ENCODE results near the gene ZPLD1. TPM values are rescaled to one million over a fixed set of nuclear protein-coding genes. Genes with fewer than 3 reads are reported as not detected.

The ZPLD1 gene
- total RNA-seq, 1 experiment from 2014 or later, result not detected

DNA sequence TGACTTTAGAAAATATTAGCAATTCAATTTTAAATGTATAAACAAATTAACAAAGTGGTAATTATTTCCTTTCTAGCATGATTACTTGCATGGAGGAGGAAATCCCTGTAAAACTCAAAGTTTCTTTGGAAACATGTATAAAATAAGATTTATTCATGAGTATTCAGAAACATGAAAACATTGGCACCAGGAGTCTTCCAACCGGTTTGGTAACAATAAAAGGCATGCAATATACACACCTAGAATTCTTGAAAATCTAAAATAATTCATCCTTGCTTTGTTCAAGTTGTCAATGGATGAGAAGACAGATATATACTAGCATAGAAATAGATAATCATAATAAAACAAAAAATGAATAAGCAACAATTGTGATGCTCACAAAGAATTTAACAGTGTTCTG lies 76.4 kb downstream of the ZPLD1 start:
- no TSS peak for BruUV-seq (replicated peaks)
- no peak for DNase-seq
- Histone ChIP-seq H4K20me1 (ENCODE audit: insufficient read depth) (no peaks in the 10 kb centered on the region), H3K36me3 (ENCODE audit: low read depth) (no peaks in the 10 kb centered on the region), H3K27ac (no peak overlapping the region), H2AFZ (no peak overlapping the region), H3K4me2 (no peak overlapping the region), H3K9me2 (ENCODE audit: insufficient read depth) (peaks cover 3% of the 10 kb centered on the region; the same call in 1 of the 2 replicates), H3K9me3 (ENCODE audit: insufficient read depth, low read depth) (peaks cover 15% of the 10 kb centered on the region), H3K27me3 (ENCODE audit: insufficient read depth, low read depth) (no peaks in the 10 kb centered on the region), H3K4me3 (no peak overlapping the region), H3K4me1 (replicated peaks; ENCODE audit: insufficient read depth) (0 out of 2 replicates have a peak, but pooled peaks cover 6% of the 10 kb centered on the region), H3K79me2 (ENCODE audit: low read depth) (no peaks in the 10 kb centered on the region), H3F3A (ENCODE audit: insufficient read depth, low read depth) (no peaks in the 10 kb centered on the region)
- ChIA-PET CTCF (no interaction called here), POLR2A (ENCODE audit: unreplicated experiment) (no interaction called here)
- intact Hi-C loops (cut with micrococcal nuclease; ENCODE audit: unreplicated experiment), result no loop called here
- TF ChIP-seq, protein P1, sequence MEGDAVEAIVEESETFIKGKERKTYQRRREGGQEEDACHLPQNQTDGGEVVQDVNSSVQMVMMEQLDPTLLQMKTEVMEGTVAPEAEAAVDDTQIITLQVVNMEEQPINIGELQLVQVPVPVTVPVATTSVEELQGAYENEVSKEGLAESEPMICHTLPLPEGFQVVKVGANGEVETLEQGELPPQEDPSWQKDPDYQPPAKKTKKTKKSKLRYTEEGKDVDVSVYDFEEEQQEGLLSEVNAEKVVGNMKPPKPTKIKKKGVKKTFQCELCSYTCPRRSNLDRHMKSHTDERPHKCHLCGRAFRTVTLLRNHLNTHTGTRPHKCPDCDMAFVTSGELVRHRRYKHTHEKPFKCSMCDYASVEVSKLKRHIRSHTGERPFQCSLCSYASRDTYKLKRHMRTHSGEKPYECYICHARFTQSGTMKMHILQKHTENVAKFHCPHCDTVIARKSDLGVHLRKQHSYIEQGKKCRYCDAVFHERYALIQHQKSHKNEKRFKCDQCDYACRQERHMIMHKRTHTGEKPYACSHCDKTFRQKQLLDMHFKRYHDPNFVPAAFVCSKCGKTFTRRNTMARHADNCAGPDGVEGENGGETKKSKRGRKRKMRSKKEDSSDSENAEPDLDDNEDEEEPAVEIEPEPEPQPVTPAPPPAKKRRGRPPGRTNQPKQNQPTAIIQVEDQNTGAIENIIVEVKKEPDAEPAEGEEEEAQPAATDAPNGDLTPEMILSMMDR (conservative IDR thresholded peaks at IDR 0.05), result no peak
- no peak for TF ChIP-seq EZH2 (IDR thresholded peaks at IDR 0.05; ENCODE audit: low read depth)

DNA sequence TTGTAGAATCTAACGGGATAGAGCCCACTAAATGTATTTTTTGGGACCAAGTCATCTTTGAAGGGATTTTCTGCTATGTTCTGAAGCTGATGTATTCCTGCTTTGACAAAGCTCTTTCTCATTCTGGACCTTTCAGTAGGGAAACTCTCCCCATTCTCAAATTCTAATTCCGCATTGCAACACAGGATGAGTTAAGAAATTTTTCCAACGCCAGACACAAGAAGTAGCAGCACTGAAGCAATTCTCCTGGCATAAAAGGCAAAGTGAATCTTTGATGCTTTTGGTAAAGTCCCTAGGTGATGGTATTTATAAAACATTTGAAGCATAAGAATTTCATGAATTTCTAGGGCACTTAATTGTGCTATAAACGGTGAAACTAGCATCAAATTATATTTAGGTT lies 76.8 kb downstream of the ZPLD1 start:
- Histone ChIP-seq H2AFZ (no peak overlapping the region), H3K36me3 (ENCODE audit: low read depth) (no peaks in the 10 kb centered on the region), H3F3A (ENCODE audit: insufficient read depth, low read depth) (no peaks in the 10 kb centered on the region), H4K20me1 (ENCODE audit: insufficient read depth) (no peaks in the 10 kb centered on the region), H3K4me1 (replicated peaks; ENCODE audit: insufficient read depth) (0 out of 2 replicates have a peak, but pooled peaks cover 6% of the 10 kb centered on the region), H3K4me2 (no peak overlapping the region), H3K27ac (no peak overlapping the region), H3K4me3 (no peak overlapping the region), H3K27me3 (ENCODE audit: insufficient read depth, low read depth) (no peaks in the 10 kb centered on the region), H3K9me2 (ENCODE audit: insufficient read depth) (peaks cover 3% of the 10 kb centered on the region; the same call in 1 of the 2 replicates), H3K9me3 (ENCODE audit: insufficient read depth, low read depth) (peaks cover 15% of the 10 kb centered on the region), H3K79me2 (ENCODE audit: low read depth) (no peaks in the 10 kb centered on the region)
- no TSS peak for BruUV-seq (replicated peaks)
- DNase-seq, result no peak
- ChIA-PET POLR2A (ENCODE audit: unreplicated experiment) (no interaction called here), CTCF (no interaction called here)
- TF ChIP-seq, protein P1 (conservative IDR thresholded peaks at IDR 0.05), result no peak
- TF ChIP-seq EZH2 (IDR thresholded peaks at IDR 0.05; ENCODE audit: low read depth), result no peak
- intact Hi-C loops (cut with micrococcal nuclease; ENCODE audit: unreplicated experiment), result no loop called here

DNA sequence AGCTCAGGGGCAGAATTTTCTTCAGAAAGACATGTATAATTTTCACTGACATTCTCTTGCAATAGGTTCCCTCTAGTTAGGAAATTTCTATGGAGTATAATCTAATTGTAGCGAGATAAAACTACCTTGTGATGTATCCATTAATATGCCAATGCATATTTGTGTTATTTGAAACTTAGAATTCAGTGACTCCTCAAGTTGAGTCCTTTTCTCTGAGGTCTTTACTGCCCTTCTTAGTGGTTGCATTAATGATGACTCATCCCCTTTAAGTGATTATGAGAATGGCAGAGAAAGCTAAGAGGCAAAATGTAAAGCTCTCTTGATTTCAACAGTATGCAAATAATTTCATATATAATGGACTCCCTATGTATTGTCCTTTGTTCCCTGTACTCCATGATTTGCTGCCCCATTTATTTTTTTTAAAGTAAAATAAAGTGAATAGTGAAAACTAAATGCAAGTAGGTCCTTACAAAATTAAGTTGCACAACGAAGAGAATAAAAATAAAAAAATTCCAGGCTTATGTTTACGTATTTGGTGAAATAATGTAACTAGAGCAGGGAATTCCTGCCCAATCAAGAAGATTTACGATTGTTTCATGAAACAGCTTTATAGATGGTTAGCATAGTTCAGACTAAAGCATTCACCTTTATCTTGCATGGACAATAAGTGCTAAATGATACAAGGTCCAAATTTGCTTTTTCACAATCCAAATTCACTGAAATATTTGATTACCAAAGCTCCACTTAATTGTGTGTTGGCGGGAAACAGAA lies 78.1 kb downstream of the ZPLD1 start:
- Histone ChIP-seq H3K36me3 (ENCODE audit: low read depth) (no peaks in the 10 kb centered on the region), H2AFZ (no peak overlapping the region), H3K27ac (no peak overlapping the region), H3K4me1 (replicated peaks; ENCODE audit: insufficient read depth) (0 out of 2 replicates have a peak, but pooled peaks cover 6% of the 10 kb centered on the region), H3K4me2 (no peak overlapping the region), H3K9me3 (ENCODE audit: insufficient read depth, low read depth) (peaks cover 15% of the 10 kb centered on the region), H3K4me3 (no peak overlapping the region), H3K9me2 (ENCODE audit: insufficient read depth) (peaks cover 3% of the 10 kb centered on the region; the same call in 1 of the 2 replicates), H3F3A (ENCODE audit: insufficient read depth, low read depth) (no peaks in the 10 kb centered on the region), H3K79me2 (ENCODE audit: low read depth) (no peaks in the 10 kb centered on the region), H4K20me1 (ENCODE audit: insufficient read depth) (no peaks in the 10 kb centered on the region), H3K27me3 (ENCODE audit: insufficient read depth, low read depth) (no peaks in the 10 kb centered on the region)
- CTCF ChIA-PET, result no interaction called here
- POLR2A ChIA-PET (ENCODE audit: unreplicated experiment), result interaction anchor here (0.6 kb wide), 1 partner anchor 202 kb away, joined by 4 read pairs; no protein-coding TSS in a partner anchor
- DNase-seq, result no peak
- TF ChIP-seq, protein P1 (conservative IDR thresholded peaks at IDR 0.05), result no peak
- no peak for TF ChIP-seq EZH2 (IDR thresholded peaks at IDR 0.05; ENCODE audit: low read depth)
- BruUV-seq (replicated peaks), result no TSS peak
- intact Hi-C loops (cut with micrococcal nuclease; ENCODE audit: unreplicated experiment), result no loop called here
